K562 (cell line): ENCODE data around the gene SUSD3. TPM values are rescaled to one million over a fixed set of nuclear protein-coding genes. Genes with fewer than 3 reads are reported as not detected.
A peak's percentile ranks its signal among the peaks of the same experiment; 100 is the strongest.

Source experiments
- ATAC-seq: fragments of 200-7000 bp; cut with Tn5 transposase; 3 replicates; pipeline ENCODE4 v1.9.1; 2020; ENCODE audit warnings: moderate library complexity
- BruUV-seq: library from RNA; stranded (reverse); fragments of 400-500 nt; replicated peaks from 2 replicates; lab custom pipeline; 2021; lab: Mats Ljungman, UMichigan
- CTCF ChIA-PET: fragments of 300-600 bp; formaldehyde crosslinking; extraction: SDS; loops from one replicate; lab custom pipeline; 2021; ENCODE audit warnings: low intra/inter-chr PET ratio; lab: Yijun Ruan, JAX
- POLR2A ChIA-PET: fragments of 300-600, 350-650 bp; sonication (Branson Sonifier 250); formaldehyde crosslinking; extraction: SDS; loops from one replicate; lab custom pipeline; 2021; ENCODE audit warnings: antibody characterized with exemption, inconsistent platforms; lab: Yijun Ruan, JAX
- DNase-seq, 4 experiments: peaks; one replicate each; pipeline versions ENCODE4 v3.0.0 to v3.0.0-alpha.2; 2011 to 2018; ENCODE audit warnings: low spot score in 3 of 4, mixed read lengths in 3 of 4; ENCODE audit errors: extremely low read depth in 1 of 4
- FAIRE-seq: peaks from 2 replicates; lab custom pipeline; 2011; peaks lifted over from hg19 to GRCh38; lab: Jason Lieb, UNC
- H2AFZ ChIP-seq: 2 replicates; pipeline ENCODE4 v1.6.0; 2011; ENCODE audit warnings: low read depth, low read length, control low read depth, inconsistent platforms
- H3K27ac ChIP-seq: fragments of 200-600 bp; 3 replicates; pipeline ENCODE4 v1.8.0; 2011; ENCODE audit warnings: low read depth, mild to moderate bottlenecking, control low read depth, inconsistent platforms, low read length, moderate library complexity, mixed read lengths; ENCODE audit errors: extremely low read depth
- H3K27me3 ChIP-seq, 2 experiments: fragments of 300-600 bp in 1 of 2; 2 replicates in 1 of 2; 3 replicates in 1 of 2; pipeline versions ENCODE4 v1.6.0 to v1.8.0; 2011; ENCODE audit warnings: inconsistent platforms in 2 of 2, low read length in 2 of 2, mild to moderate bottlenecking in 1 of 2, mixed read lengths in 1 of 2, moderate library complexity in 1 of 2; ENCODE audit not compliant: control insufficient read depth in 2 of 2, insufficient read depth in 2 of 2
- H3K36me3 ChIP-seq: fragments of 300-600 bp; 3 replicates; pipeline ENCODE4 v1.8.0; 2011; ENCODE audit warnings: mild to moderate bottlenecking, low read length, inconsistent platforms; ENCODE audit not compliant: control insufficient read depth, insufficient read depth
- H3K4me1 ChIP-seq, 2 experiments: fragments of 200-600 bp in 1 of 2; replicated peaks in 1 of 2; 2 replicates in 1 of 2; 3 replicates in 1 of 2; pipeline versions ENCODE4 v1.5.1 to v1.8.0; 2011; ENCODE audit warnings: inconsistent platforms in 2 of 2, low read length in 2 of 2, mild to moderate bottlenecking in 1 of 2, mixed read lengths in 1 of 2, moderate library complexity in 1 of 2; ENCODE audit not compliant: control insufficient read depth in 2 of 2, insufficient read depth in 2 of 2
- H3K4me2 ChIP-seq: 2 replicates; pipeline ENCODE4 v1.6.1; 2011; ENCODE audit warnings: low read length, control low read depth, inconsistent platforms, mixed read lengths; ENCODE audit not compliant: insufficient read depth
- H3K4me3 ChIP-seq: fragments of 200-600 bp; sonication (generic), shearing (Covaris generic); 2 replicates; pipeline ENCODE4 v1.5.1; 2016; ENCODE audit warnings: control low read depth, inconsistent platforms
- H3K79me2 ChIP-seq: fragments of 200-600 bp; 3 replicates; pipeline ENCODE4 v1.8.0; 2011; ENCODE audit warnings: low read length, inconsistent platforms; ENCODE audit not compliant: control insufficient read depth, insufficient read depth
- H3K9ac ChIP-seq, 2 experiments: 2 replicates each; pipeline versions ENCODE4 v1.6.0 to v1.6.1; 2011; ENCODE audit warnings: low read depth in 2 of 2, low read length in 2 of 2, control low read depth in 1 of 2, inconsistent platforms in 1 of 2, mild to moderate bottlenecking in 1 of 2, mixed read lengths in 1 of 2; ENCODE audit not compliant: insufficient read depth in 1 of 2
- H3K9me1 ChIP-seq: one replicate; pipeline ENCODE4 v1.6.0; 2011; ENCODE audit warnings: inconsistent platforms, mild to moderate bottlenecking, low read length, moderate library complexity; ENCODE audit not compliant: control insufficient read depth, insufficient read depth
- H3K9me3 ChIP-seq: replicated peaks from 2 replicates; pipeline ENCODE4 v1.5.1; 2011; ENCODE audit warnings: low read depth, low read length, inconsistent platforms; ENCODE audit not compliant: control insufficient read depth, insufficient read depth
- H4K20me1 ChIP-seq: replicated peaks from 2 replicates; pipeline ENCODE4 v1.6.1; 2011; ENCODE audit warnings: low read length, inconsistent platforms, mixed read lengths; ENCODE audit not compliant: control insufficient read depth, insufficient read depth
- MAX ChIP-seq: sonication (generic); formaldehyde crosslinking; IDR thresholded peaks from 2 replicates; pipeline ENCODE4 v1.9.0; 2022; ENCODE audit warnings: mild to moderate bottlenecking, missing genetic modification reagents
- ZNF12 ChIP-seq: sonication (generic); formaldehyde crosslinking; IDR thresholded peaks from 2 replicates; pipeline ENCODE4 v1.4.0; 2020; ENCODE audit warnings: mild to moderate bottlenecking, missing genetic modification reagents
- WGBS: fragments of 100-300 bp; shearing (Covaris generic); methylation state at CpG from one replicate; pipeline ENCODE4 v1.1.6; 2016; ENCODE audit warnings: low coverage, mixed read lengths; ENCODE audit not compliant: insufficient coverage; ENCODE audit errors: missing lambda C conversion rate; 5-methylcytosine and 5-hydroxymethylcytosine counted together
- in situ Hi-C: fragments of 300-500 bp; cut with MboI; formaldehyde crosslinking; loops from 4 replicates; pipeline ENCODE4 v1.15.0; 2018; ENCODE audit warnings: inconsistent platforms, mixed read lengths
- intact Hi-C: fragments of 100-400 bp; cut with micrococcal nuclease; formaldehyde crosslinking; loops from 2 replicates; pipeline ENCODE4 v1.14.2; 2022
- polyA plus RNA-seq, 8 experiments: library from polyadenylated mRNA; depleted of rRNA in 4 of 8; stranded (reverse) in 5 of 8; unstranded in 3 of 8; fragments of >200 nt; fragmentation: Nextera tagmentation in 2 of 8; fragmentation: Illumina TruSeq in 1 of 8; extraction: Ambion mirVana in 2 of 8; extraction: Trizol in 1 of 8; gene quantifications; 2 replicates each; pipeline versions ENCODE4 v1.2.1 to v1.2.3, GENCODE V29; 2011 to 2014; ENCODE audit warnings: inconsistent platforms in 1 of 8, missing spikeins in 1 of 8
- total RNA-seq, 7 experiments: library from RNA; depleted of rRNA in 6 of 7; stranded (reverse); fragments of >200 nt in 6 of 7; fragmentation: Illumina TruSeq in 2 of 7; extraction: Trizol in 2 of 7; gene quantifications; 2 replicates each; pipeline versions ENCODE4 v1.2.1 to v1.2.3, GENCODE V29; 2011 to 2021; ENCODE audit warnings: low replicate concordance in 1 of 7

SUSD3 gene
- total and polyA plus RNA-seq, 9 of the 15 experiments (the other 6 are each of a cell fraction or from before 2014, with no cell fraction given), result 1.3 to 21.7 (median 11.4) TPM

GRCh38 chr9:93129691-93130500 lies 71.4 kb downstream of the SUSD3 start:
- 38% methylated on average over 11 of the region's 11 CpGs for WGBS
- ChIA-PET POLR2A (interaction anchor here (0.9 to 2.0 kb wide), 6 partner anchors 10 to 90 kb away, joined by 3 to 16 read pairs (median 3); no protein-coding TSS in a partner anchor), CTCF (no interaction called here)
- ATAC-seq, result no peak
- H3K4me3 ChIP-seq, result no peak overlapping the region
- H3K9me1 ChIP-seq, result no peaks in the 10 kb centered on the region
- H2AFZ ChIP-seq, result no peak overlapping the region
- no TSS peak for BruUV-seq
- H3K9me3 ChIP-seq, result no peaks in the 10 kb centered on the region
- H3K27ac ChIP-seq, result no peak overlapping the region
- no peaks in the 10 kb centered on the region for H3K27me3 ChIP-seq
- peak; percentile 21; the same call in 1 of the 2 replicates for TF ChIP-seq MAX
- no peak for TF ChIP-seq ZNF12 (CRISPR knock-in tag)
- TF ChIP-seq, all 486 proteins: peak for 1
- Histone ChIP-seq H4K20me1 (no peaks in the 10 kb centered on the region), H3K79me2 (no peaks in the 10 kb centered on the region; the same call in 2 of the 3 replicates), H3K9ac (no peak overlapping the region), H3K4me1 (peaks cover 13 to 66% of the 10 kb centered on the region in 2 experiments), H3K4me2 (no peak overlapping the region), H3K36me3 (no peaks in the 10 kb centered on the region)
- intact Hi-C loops (no loop called here), in situ Hi-C loops (no loop called here)
- no peak for DNase-seq
- no peak for FAIRE-seq
